Smooth muscle cell (in vitro differentiated cells): ENCODE data around the gene TMC3. TPM values are rescaled to one million over a fixed set of nuclear protein-coding genes. Genes with fewer than 3 reads are reported as not detected.

ENCODE experiments used
- DNase-seq: peaks from one replicate; lab custom pipeline; 2025; ENCODE audit not compliant: unreplicated experiment; lab: John Stamatoyannopoulos, UW
- H2AFZ ChIP-seq: fragments of 200-600 bp; sonication (generic); 2 replicates; pipeline ENCODE4 v1.6.0; 2016; ENCODE audit warnings: antibody characterized with exemption, low read depth, mild to moderate bottlenecking
- H3F3A ChIP-seq: fragments of 200-600 bp; sonication (generic); 2 replicates; pipeline ENCODE4 v1.6.0; 2017; ENCODE audit warnings: antibody characterized with exemption, low read depth
- H3K27ac ChIP-seq: fragments of 200-600 bp; sonication (generic); 2 replicates; pipeline ENCODE4 v1.5.1; 2016; ENCODE audit warnings: low read depth, mild to moderate bottlenecking
- H3K27me3 ChIP-seq: fragments of 200-600 bp; sonication (generic); 2 replicates; pipeline ENCODE4 v1.6.1; 2016; ENCODE audit warnings: low read depth, mild to moderate bottlenecking
- H3K36me3 ChIP-seq: fragments of 200-600 bp; sonication (generic); 2 replicates; pipeline ENCODE4 v1.5.1; 2016; ENCODE audit warnings: low read depth
- H3K4me1 ChIP-seq: fragments of 200-600 bp; sonication (generic); 2 replicates; pipeline ENCODE4 v1.5.1; 2016; ENCODE audit warnings: low read depth
- H3K4me2 ChIP-seq: fragments of 200-600 bp; sonication (generic); 2 replicates; pipeline ENCODE4 v1.6.0; 2016; ENCODE audit warnings: mild to moderate bottlenecking
- H3K4me3 ChIP-seq: fragments of 200-600 bp; sonication (generic); 2 replicates; pipeline ENCODE4 v1.5.1; 2016; ENCODE audit warnings: mild to moderate bottlenecking
- H3K79me2 ChIP-seq: fragments of 200-600 bp; sonication (generic); 2 replicates; pipeline ENCODE4 v1.6.0; 2016; ENCODE audit warnings: low read depth, mild to moderate bottlenecking
- H3K9ac ChIP-seq: fragments of 200-600 bp; sonication (generic); 2 replicates; pipeline ENCODE4 v1.6.0; 2016; ENCODE audit warnings: low read depth
- H3K9me3 ChIP-seq: fragments of 200-600 bp; sonication (generic); replicated peaks from 2 replicates; pipeline ENCODE4 v1.5.1; 2016; ENCODE audit warnings: low read depth
- H4K20me1 ChIP-seq: fragments of 200-600 bp; sonication (generic); 2 replicates; pipeline ENCODE4 v1.6.0; 2016; ENCODE audit warnings: low read depth
- WGBS: methylation state at CpG from one replicate; pipeline ENCODE4 v1.1.7; 2016; ENCODE audit warnings: low lambda C conversion rate; 5-methylcytosine and 5-hydroxymethylcytosine counted together
- polyA plus RNA-seq: library from polyadenylated mRNA; unstranded; fragments of >200 nt; fragmentation: Nextera tagmentation; extraction: Ambion mirVana; gene quantifications from 2 replicates; pipeline ENCODE4 v1.2.1, GENCODE V29; 2016
- total RNA-seq: library from RNA; depleted of rRNA; stranded (reverse); fragments of >200 nt; gene quantifications from 2 replicates; pipeline ENCODE4 v1.2.3, GENCODE V29; 2014
- TF ChIP-seq, protein P1 (sequence below): fragments of 200-600 bp; sonication (generic); IDR thresholded peaks from 2 replicates; pipeline ENCODE4 v1.5.1; 2017; ENCODE audit warnings: borderline replicate concordance, mild to moderate bottlenecking, antibody characterized with exemption; ENCODE audit not compliant: insufficient read depth, poor library complexity, severe bottlenecking

Gene TMC3
- total and polyA plus RNA-seq, 2 experiments from 2014 or later: not detected

DNA sequence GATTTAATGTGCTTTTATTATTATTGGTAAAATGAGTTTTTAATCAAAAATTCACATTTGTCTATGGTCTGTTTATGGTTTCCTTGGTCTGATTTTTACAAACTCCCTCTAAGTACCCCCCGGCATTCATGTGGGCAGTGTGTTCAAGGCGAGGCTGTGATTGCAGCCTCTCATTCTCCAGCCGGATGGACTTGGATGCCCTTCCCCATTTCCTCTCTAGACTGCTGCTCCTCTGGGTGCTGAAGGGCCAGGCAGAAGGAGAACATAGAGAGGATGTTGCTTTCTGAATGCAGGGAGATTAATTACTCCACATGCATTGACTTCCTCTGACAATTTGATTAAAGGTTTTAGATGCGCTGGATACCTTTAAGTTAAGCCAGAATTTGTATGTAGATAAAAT lies 3.9 kb upstream of the TMC3 start:
- no peak overlapping the region for H2AFZ ChIP-seq
- H3K79me2 ChIP-seq: no peaks in the 10 kb centered on the region
- no peak overlapping the region for H3K4me3 ChIP-seq
- H3K4me1 ChIP-seq: peaks cover 4% of the 10 kb centered on the region
- no peaks in the 10 kb centered on the region for H4K20me1 ChIP-seq
- DNase-seq: no peak
- H3K9ac ChIP-seq: no peak overlapping the region
- TF ChIP-seq, protein P1, sequence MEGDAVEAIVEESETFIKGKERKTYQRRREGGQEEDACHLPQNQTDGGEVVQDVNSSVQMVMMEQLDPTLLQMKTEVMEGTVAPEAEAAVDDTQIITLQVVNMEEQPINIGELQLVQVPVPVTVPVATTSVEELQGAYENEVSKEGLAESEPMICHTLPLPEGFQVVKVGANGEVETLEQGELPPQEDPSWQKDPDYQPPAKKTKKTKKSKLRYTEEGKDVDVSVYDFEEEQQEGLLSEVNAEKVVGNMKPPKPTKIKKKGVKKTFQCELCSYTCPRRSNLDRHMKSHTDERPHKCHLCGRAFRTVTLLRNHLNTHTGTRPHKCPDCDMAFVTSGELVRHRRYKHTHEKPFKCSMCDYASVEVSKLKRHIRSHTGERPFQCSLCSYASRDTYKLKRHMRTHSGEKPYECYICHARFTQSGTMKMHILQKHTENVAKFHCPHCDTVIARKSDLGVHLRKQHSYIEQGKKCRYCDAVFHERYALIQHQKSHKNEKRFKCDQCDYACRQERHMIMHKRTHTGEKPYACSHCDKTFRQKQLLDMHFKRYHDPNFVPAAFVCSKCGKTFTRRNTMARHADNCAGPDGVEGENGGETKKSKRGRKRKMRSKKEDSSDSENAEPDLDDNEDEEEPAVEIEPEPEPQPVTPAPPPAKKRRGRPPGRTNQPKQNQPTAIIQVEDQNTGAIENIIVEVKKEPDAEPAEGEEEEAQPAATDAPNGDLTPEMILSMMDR: no peak
- 92% methylated on average over 4 of the region's 4 CpGs for WGBS
- H3K27ac ChIP-seq: no peak overlapping the region
- H3K27me3 ChIP-seq: no peaks in the 10 kb centered on the region
- H3K9me3 ChIP-seq: no peaks in the 10 kb centered on the region
- no peaks in the 10 kb centered on the region for H3K36me3 ChIP-seq
- no peaks in the 10 kb centered on the region for H3F3A ChIP-seq
- no peak overlapping the region for H3K4me2 ChIP-seq

GRCh38 chr15:81376231-81376630 lies 2.2 kb upstream of the TMC3 start:
- Histone ChIP-seq H4K20me1 (no peaks in the 10 kb centered on the region), H3K9me3 (no peaks in the 10 kb centered on the region), H3K79me2 (no peaks in the 10 kb centered on the region), H3F3A (no peaks in the 10 kb centered on the region), H3K4me1 (peaks cover 4% of the 10 kb centered on the region), H3K4me2 (no peak overlapping the region), H3K27me3 (no peaks in the 10 kb centered on the region), H3K36me3 (no peaks in the 10 kb centered on the region), H3K4me3 (no peak overlapping the region), H3K9ac (no peak overlapping the region), H3K27ac (no peak overlapping the region), H2AFZ (no peak overlapping the region)
- DNase-seq: no peak
- TF ChIP-seq, protein P1: no peak
- WGBS: 96% methylated on average over 4 of the region's 4 CpGs

DNA sequence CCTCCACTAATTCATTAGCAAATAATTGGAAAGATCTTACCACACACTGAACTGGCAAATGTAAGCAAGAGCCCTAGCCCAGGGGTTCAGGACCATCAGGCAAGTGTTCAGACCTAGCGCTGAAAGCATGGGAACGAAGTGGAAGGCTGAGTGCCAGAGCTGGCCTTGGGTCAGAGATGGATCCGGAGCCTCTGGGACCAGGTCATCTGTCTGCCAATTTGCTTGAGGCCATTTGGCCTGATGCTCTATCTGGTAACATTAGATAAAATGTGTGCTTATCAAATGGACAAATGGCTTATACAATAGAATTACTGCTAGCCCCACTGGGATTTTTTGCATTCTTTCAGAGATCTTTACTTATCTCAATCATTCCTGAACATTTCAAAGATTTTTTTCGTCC lies 1.4 kb upstream of the TMC3 start:
- no peaks in the 10 kb centered on the region for H3K36me3 ChIP-seq
- H3K9me3 ChIP-seq: no peaks in the 10 kb centered on the region
- H3K79me2 ChIP-seq: no peaks in the 10 kb centered on the region
- DNase-seq: no peak
- no peaks in the 10 kb centered on the region for H4K20me1 ChIP-seq
- TF ChIP-seq, protein P1: no peak
- no peak overlapping the region for H3K9ac ChIP-seq
- H3K27ac ChIP-seq: no peak overlapping the region
- H3K4me2 ChIP-seq: no peak overlapping the region
- no peak overlapping the region for H3K4me3 ChIP-seq
- no peaks in the 10 kb centered on the region for H3K27me3 ChIP-seq
- H2AFZ ChIP-seq: no peak overlapping the region
- no peaks in the 10 kb centered on the region for H3F3A ChIP-seq
- peaks cover 4% of the 10 kb centered on the region for H3K4me1 ChIP-seq
- 86% methylated on average over 4 of the region's 4 CpGs for WGBS

- Histone ChIP-seq H3K9me3 (no peaks in the 10 kb centered on the region), H3K4me1 (peaks cover 4% of the 10 kb centered on the region), H4K20me1 (no peaks in the 10 kb centered on the region), H3K4me3 (no peak overlapping the region), H3K27ac (no peak overlapping the region), H3K79me2 (no peaks in the 10 kb centered on the region), H3K36me3 (no peaks in the 10 kb centered on the region), H3K4me2 (no peak overlapping the region), H3K9ac (no peak overlapping the region), H2AFZ (no peak overlapping the region), H3K27me3 (no peaks in the 10 kb centered on the region), H3F3A (no peaks in the 10 kb centered on the region)
- DNase-seq: no peak
- TF ChIP-seq, protein P1: no peak
- 78% methylated on average over 5 of the region's 5 CpGs for WGBS
Observed at GRCh38 chr15:81373176-81373575, 837 bp downstream of the TMC3 start.
